ENCODE data around the gene MRPL14.

DNA sequence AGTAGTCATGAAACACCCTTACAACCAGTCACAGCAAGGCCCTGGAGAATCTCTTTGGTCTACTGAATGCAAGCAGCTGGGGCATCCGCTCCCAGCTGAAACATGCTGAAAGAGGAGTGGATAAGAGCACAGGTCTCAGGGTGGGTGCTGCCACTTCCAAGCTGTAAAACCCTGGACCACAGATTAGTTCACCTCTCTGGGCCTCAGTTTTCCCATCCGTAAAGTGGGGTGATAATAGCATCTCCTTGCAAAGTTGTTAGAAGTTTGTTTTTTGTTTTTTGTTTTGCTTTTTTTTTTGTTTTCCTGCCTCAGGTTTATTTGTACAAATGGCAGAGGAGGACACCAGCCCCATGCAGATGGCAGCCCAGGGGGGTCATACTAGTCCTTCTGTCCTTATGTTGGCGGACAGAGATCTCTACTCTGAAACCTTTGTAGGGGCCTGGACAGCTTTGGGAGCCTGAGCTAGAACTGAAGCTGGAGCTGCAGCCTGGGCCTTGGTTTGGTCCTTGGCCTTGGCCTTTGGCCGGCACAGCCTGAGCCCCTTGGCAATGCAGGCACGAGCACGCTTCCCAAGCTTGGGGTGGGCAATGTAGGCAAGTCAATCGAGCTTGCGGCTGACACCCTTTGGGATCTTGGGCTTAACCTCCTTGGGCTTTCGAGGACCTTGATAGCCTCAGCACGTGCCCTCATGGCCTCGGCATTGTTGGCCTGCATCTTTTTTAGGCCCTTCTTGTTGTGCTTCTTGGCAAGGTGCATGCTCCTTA lies 38.2 kb downstream of the MRPL14 start:
- TF ChIP-seq CTCF (IDR thresholded peaks at IDR 0.05 in 2 of 3, conservative IDR thresholded peaks at IDR 0.05 in 1 of 3; ENCODE audit: borderline replicate concordance in 1 of 3, insufficient read depth in 1 of 3, low read depth in 2 of 3, low read length in 2 of 3) (no peak), POLR2A (IDR thresholded peaks at IDR 0.05; ENCODE audit: borderline replicate concordance, extremely low read depth, insufficient read depth, insufficient read length) (no peak), ATF3 (IDR thresholded peaks at IDR 0.05) (no peak), EZH2 (IDR thresholded peaks at IDR 0.05) (no peak), POLR2AphosphoS5 (IDR thresholded peaks at IDR 0.05; ENCODE audit: low read depth, low read length) (no peak), CEBPB (IDR thresholded peaks at IDR 0.05; ENCODE audit: low read depth) (no peak), EZH2phosphoT487 (IDR thresholded peaks at IDR 0.05; ENCODE audit: borderline replicate concordance) (no peak), ZFX (IDR thresholded peaks at IDR 0.05) (no peak), REST (IDR thresholded peaks at IDR 0.05; ENCODE audit: low read depth) (no peak), SP1 (IDR thresholded peaks at IDR 0.05; ENCODE audit: low read depth) (no peak)
- TF ChIP-seq, protein P1, sequence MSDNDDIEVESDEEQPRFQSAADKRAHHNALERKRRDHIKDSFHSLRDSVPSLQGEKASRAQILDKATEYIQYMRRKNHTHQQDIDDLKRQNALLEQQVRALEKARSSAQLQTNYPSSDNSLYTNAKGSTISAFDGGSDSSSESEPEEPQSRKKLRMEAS (IDR thresholded peaks at IDR 0.05): no peak

Measured in HCT116 (cell line).